ENCODE results near the gene LENG8. TPM values are rescaled to one million over a fixed set of nuclear protein-coding genes. Genes with fewer than 3 reads are reported as not detected.
A peak's percentile ranks its signal among the peaks of the same experiment; 100 is the strongest.

The LENG8 gene
- total RNA-seq, 4 donors from 2014 or later = 124 to 219 (median 157) TPM

- Histone ChIP-seq H3K27ac (no peak overlapping the region), H3K4me1 (peaks cover 29 to 44% of the 10 kb centered on the region in 2 donors), H3K9me3 (no peaks in the 10 kb centered on the region), H3K4me3 (replicated peaks in 1 of 3) (no peak overlapping the region), H3K27me3 (no peaks in the 10 kb centered on the region), H3K36me3 (no peaks in the 10 kb centered on the region)
- peak; percentile 97 to 98 for DNase-seq
- TF ChIP-seq CTCF (IDR thresholded peaks at IDR 0.05) (peak in 1 of 6 experiments; percentile 2), POLR2A (IDR thresholded peaks at IDR 0.05) (no peak)
- intact Hi-C loops (cut with DNase I) = no loop called here
- 18 to 22% methylated on average over 11 of the region's 11 CpGs for WGBS, 2 donors
These were observed 17.7 kb upstream of the LENG8 start for GRCh38 chr19:54431255-54431838.

- Histone ChIP-seq H3K4me1 (peaks cover 29 to 44% of the 10 kb centered on the region in 2 donors), H3K27ac (no peak overlapping the region), H3K9me3 (no peaks in the 10 kb centered on the region), H3K4me3 (replicated peaks in 1 of 3) (no peak overlapping the region), H3K36me3 (no peaks in the 10 kb centered on the region), H3K27me3 (no peaks in the 10 kb centered on the region)
- DNase-seq = no peak
- WGBS, 2 donors = 76 to 85% methylated on average over 10 of the region's 10 CpGs
- intact Hi-C loops (cut with DNase I) = no loop called here
- no peak for TF ChIP-seq CTCF (IDR thresholded peaks at IDR 0.05)
These were observed 16.8 kb upstream of the LENG8 start for GRCh38 chr19:54432144-54432738.

- Histone ChIP-seq H3K36me3 (no peaks in the 10 kb centered on the region), H3K27ac (no peak overlapping the region), H3K4me1 (peaks cover 29 to 44% of the 10 kb centered on the region in 2 donors), H3K9me3 (no peaks in the 10 kb centered on the region), H3K27me3 (no peaks in the 10 kb centered on the region), H3K4me3 (replicated peaks in 1 of 3) (no peak overlapping the region)
- DNase-seq = no peak
- intact Hi-C loops (cut with DNase I) = no loop called here
- no peak for TF ChIP-seq POLR2A (IDR thresholded peaks at IDR 0.05)
- no peak for TF ChIP-seq CTCF (IDR thresholded peaks at IDR 0.05)
- WGBS, 2 donors = 86 to 95% methylated on average over 5 of the region's 5 CpGs
These were observed 15.3 kb upstream of the LENG8 start for GRCh38 chr19:54433697-54434096.

- H3K27ac ChIP-seq = no peak overlapping the region
- WGBS, 2 donors = 39 to 62% methylated on average over 21 to 23 of the region's 23 CpGs
- TF ChIP-seq CTCF (IDR thresholded peaks at IDR 0.05) (no peak), POLR2A (IDR thresholded peaks at IDR 0.05) (no peak)
- H3K36me3 ChIP-seq = no peaks in the 10 kb centered on the region
- no peaks in the 10 kb centered on the region for H3K9me3 ChIP-seq
- H3K4me1 ChIP-seq = peaks cover 29 to 44% of the 10 kb centered on the region in 2 donors
- H3K4me3 ChIP-seq (replicated peaks in 1 of 3) = no peak overlapping the region
- intact Hi-C loops (cut with DNase I) = no loop called here
- no peak for DNase-seq
- no peaks in the 10 kb centered on the region for H3K27me3 ChIP-seq
These were observed 14.7 kb upstream of the LENG8 start for GRCh38 chr19:54434112-54434872.

- Histone ChIP-seq H3K4me1 (peaks cover 29 to 44% of the 10 kb centered on the region in 2 donors), H3K9me3 (no peaks in the 10 kb centered on the region), H3K4me3 (replicated peaks in 1 of 3) (no peak overlapping the region), H3K36me3 (no peaks in the 10 kb centered on the region), H3K27me3 (no peaks in the 10 kb centered on the region), H3K27ac (no peak overlapping the region)
- no peak for TF ChIP-seq POLR2A (IDR thresholded peaks at IDR 0.05)
- TF ChIP-seq CTCF (IDR thresholded peaks at IDR 0.05) = no peak
- intact Hi-C loops (cut with DNase I) = no loop called here
- WGBS, 2 donors = 24 to 46% methylated on average over 10 of the region's 11 CpGs
- no peak for DNase-seq
These were observed 14.2 kb upstream of the LENG8 start for GRCh38 chr19:54434873-54435214.

Measured in thyroid gland (tissue), 4 donors.